Measurements from ENCODE around the gene ENO1. TPM values are rescaled to one million over a fixed set of nuclear protein-coding genes. Genes with fewer than 3 reads are reported as not detected.
"Not testable (repeated sequence)": the region's sequence is repeated elsewhere in the genome, so short reads cannot be mapped to it uniquely, and the experiment has no call there.

ENO1 gene
- total RNA-seq, 3 donors from 2014 or later: 383 to 734 (median 494) TPM

- Histone ChIP-seq H3K4me3 (no peak overlapping the region), H3K4me1 (ENCODE audit: low read depth) (no peaks in the 10 kb centered on the region), H3K9me3 (no peaks in the 10 kb centered on the region), H3K36me3 (ENCODE audit: low read depth) (no peaks in the 10 kb centered on the region)
- intact Hi-C loops (cut with DNase I, micrococcal nuclease): no loop called here
- DNase-seq (no peak), ATAC-seq (no peak)
- no peak for TF ChIP-seq CTCF (IDR thresholded peaks at IDR 0.05)
These were observed 37.1 kb downstream of the ENO1 start for GRCh38 chr1:8841395-8841794.

DNA sequence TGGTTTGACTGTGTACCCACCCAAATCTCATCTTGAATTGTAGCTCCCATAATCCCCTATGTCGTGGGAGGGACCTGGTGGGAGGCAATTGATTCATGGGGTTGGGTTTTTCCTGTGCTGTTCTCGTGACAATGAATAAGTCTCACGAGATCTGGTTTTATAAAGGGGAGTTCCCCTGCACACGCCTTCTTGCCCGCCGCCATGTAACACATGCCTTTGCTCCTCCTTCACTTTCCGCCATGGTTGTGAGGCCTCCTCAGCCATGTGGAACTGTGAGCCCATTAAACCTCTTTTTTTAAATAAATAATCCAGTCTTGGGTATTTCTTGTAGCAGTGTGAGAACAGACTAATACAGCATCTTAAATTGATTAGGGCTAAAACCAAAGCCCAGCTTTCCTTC, 38.5 kb downstream of the ENO1 start:
- ATAC-seq (no peak), DNase-seq (no peak)
- Histone ChIP-seq H3K9me3 (no peaks in the 10 kb centered on the region), H3K4me3 (no peak overlapping the region), H3K4me1 (ENCODE audit: low read depth) (no peaks in the 10 kb centered on the region), H3K36me3 (ENCODE audit: low read depth) (no peaks in the 10 kb centered on the region)
- TF ChIP-seq CTCF (IDR thresholded peaks at IDR 0.05): no peak
- intact Hi-C loops (cut with DNase I, micrococcal nuclease): no loop called here

GRCh38 chr1:8835941-8836643, 42.4 kb downstream of the ENO1 start:
- H3K4me3 ChIP-seq: no peak overlapping the region
- no peak for ATAC-seq
- H3K36me3 ChIP-seq (ENCODE audit: low read depth): no peaks in the 10 kb centered on the region
- H3K9me3 ChIP-seq: no peaks in the 10 kb centered on the region
- no peak for DNase-seq
- no peak for TF ChIP-seq CTCF (IDR thresholded peaks at IDR 0.05)
- intact Hi-C loops (cut with DNase I, micrococcal nuclease): no loop called here
- no peaks in the 10 kb centered on the region for H3K4me1 ChIP-seq (ENCODE audit: low read depth)

DNA sequence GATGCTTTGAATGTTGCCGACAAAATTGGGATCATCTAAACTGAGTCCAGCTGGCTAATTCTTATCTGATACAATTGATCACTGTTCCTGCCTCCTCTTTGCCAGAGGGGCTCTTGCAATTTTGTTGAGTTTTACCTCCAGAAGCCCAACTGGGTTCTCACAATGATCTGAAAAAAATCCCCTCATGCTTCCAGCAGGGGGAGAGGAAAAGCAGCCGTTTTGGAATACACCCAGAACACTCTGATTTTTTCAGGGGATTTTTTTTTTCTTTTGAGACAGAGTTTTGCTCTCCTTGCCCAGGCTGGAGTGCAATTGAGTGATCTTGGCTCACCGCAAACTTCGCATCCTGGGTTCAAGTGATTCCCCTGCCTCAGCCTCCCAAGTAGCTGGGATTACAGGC, 47.1 kb downstream of the ENO1 start:
- Histone ChIP-seq H3K36me3 (ENCODE audit: low read depth) (no peaks in the 10 kb centered on the region), H3K4me1 (ENCODE audit: low read depth) (peaks cover 7% of the 10 kb centered on the region), H3K4me3 (no peak overlapping the region), H3K9me3 (no peaks in the 10 kb centered on the region)
- DNase-seq: no peak
- ATAC-seq: no peak
- intact Hi-C loops (cut with DNase I, micrococcal nuclease): no loop called here
- TF ChIP-seq CTCF (IDR thresholded peaks at IDR 0.05): no peak

DNA sequence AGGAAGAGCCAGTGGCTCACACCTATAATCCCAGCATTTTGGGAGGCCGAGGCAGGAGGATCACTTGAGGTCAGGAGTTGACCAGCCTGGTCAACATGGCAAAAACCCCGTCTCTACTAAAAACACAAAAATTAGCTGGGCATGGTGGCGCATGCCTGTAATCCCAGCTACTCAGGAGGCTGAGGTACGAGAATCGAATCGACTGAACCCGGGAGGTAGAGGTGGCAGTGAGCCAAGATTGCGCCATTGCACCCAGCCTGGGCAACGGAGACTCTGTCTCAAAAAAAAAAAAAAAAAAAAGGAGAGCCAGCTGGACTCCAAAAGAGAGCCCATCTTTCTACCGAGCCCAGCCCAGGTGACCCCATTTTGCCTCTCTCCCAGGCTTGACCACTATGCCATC, 47.8 kb downstream of the ENO1 start:
- H3K36me3 ChIP-seq (ENCODE audit: low read depth); intact Hi-C loops (cut with DNase I, micrococcal nuclease); ATAC-seq; H3K4me1 ChIP-seq (ENCODE audit: low read depth); H3K9me3 ChIP-seq; DNase-seq; H3K4me3 ChIP-seq: not testable (repeated sequence)

DNA sequence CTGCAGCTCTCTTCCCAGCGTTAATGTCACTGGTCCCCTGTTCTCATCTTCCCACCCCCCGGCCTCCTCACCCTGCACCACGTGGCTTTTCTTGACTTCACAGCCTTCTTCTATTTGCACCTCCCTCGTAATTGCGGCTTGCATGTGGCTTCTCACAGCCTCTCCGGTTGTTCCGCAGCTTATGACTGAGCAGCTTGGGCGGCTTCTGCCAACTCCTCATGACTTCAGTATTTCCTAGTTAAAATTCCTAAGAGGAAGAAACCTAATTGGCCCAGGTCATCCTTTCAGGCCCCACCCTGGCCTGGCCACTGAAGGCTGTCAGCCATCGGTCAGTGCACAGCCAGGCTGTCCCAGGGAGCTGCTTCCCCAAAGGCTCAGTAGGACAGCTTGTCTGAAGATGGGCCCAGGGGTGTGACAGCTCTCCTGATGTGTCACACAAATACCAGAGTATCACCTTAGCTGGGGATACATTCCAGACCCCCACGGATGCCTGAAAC, 52.5 kb downstream of the ENO1 start:
- TF ChIP-seq CTCF (IDR thresholded peaks at IDR 0.05): no peak
- Histone ChIP-seq H3K9me3 (no peaks in the 10 kb centered on the region), H3K4me3 (no peak overlapping the region), H3K36me3 (ENCODE audit: low read depth) (no peaks in the 10 kb centered on the region), H3K4me1 (ENCODE audit: low read depth) (peaks cover 21% of the 10 kb centered on the region)
- intact Hi-C loops (cut with DNase I, micrococcal nuclease): no loop called here
- no peak for DNase-seq
- ATAC-seq: peak; percentile 23
